HepG2 (cell line): ENCODE measurements around the gene WBP1. TPM values are rescaled to one million over a fixed set of nuclear protein-coding genes. Genes with fewer than 3 reads are reported as not detected.
A peak's percentile ranks its signal among the peaks of the same experiment; 100 is the strongest.

Source experiments
- BRF2 ChIP-seq: sonication (generic); formaldehyde crosslinking; IDR thresholded peaks from 2 replicates; pipeline ENCODE4 v1.8.1; 2022; ENCODE audit warnings: mild to moderate bottlenecking, missing genetic modification reagents
- FOXM1 ChIP-seq: sonication (generic); formaldehyde crosslinking; IDR thresholded peaks from 2 replicates; pipeline ENCODE4 v1.5.0; 2020; ENCODE audit warnings: missing genetic modification reagents
- FOXP4 ChIP-seq: sonication (generic); formaldehyde crosslinking; IDR thresholded peaks from 2 replicates; pipeline ENCODE4 v1.4.0; 2020; ENCODE audit warnings: missing genetic modification reagents
- HIC2 ChIP-seq: sonication (generic); formaldehyde crosslinking; IDR thresholded peaks from 2 replicates; pipeline ENCODE4 v1.9.0; 2022; ENCODE audit warnings: low read depth, missing genetic modification reagents
- POLR2AphosphoS2 ChIP-seq: IDR thresholded peaks from 2 replicates; pipeline ENCODE4 v1.6.1; 2011; ENCODE audit warnings: low read depth, low read length, improper control_type of control experiment
- RELA ChIP-seq: sonication (generic); formaldehyde crosslinking; IDR thresholded peaks from 2 replicates; pipeline ENCODE4 v1.4.0; 2020; ENCODE audit warnings: missing genetic modification reagents
- TIGD3 ChIP-seq: sonication (generic); formaldehyde crosslinking; IDR thresholded peaks from 2 replicates; pipeline ENCODE4 v1.5.1; 2020; ENCODE audit warnings: mild to moderate bottlenecking, missing genetic modification reagents, borderline replicate concordance
- ZBTB40 ChIP-seq, 2 experiments: fragments of 450-650 bp in 1 of 2; sonication (generic) in 1 of 2; formaldehyde crosslinking in 1 of 2; IDR thresholded peaks; 2 replicates each; pipeline versions ENCODE4 v1.6.1 to v1.8.0; 2016 to 2022; ENCODE audit warnings: antibody characterized with exemption in 1 of 2, mild to moderate bottlenecking in 1 of 2, missing genetic modification reagents in 1 of 2
- ZNF20 ChIP-seq: sonication (generic); formaldehyde crosslinking; IDR thresholded peaks from 2 replicates; pipeline ENCODE4 v1.4.0; 2020; ENCODE audit warnings: mild to moderate bottlenecking, moderate library complexity, missing genetic modification reagents
- ZNF432 ChIP-seq: sonication (generic); formaldehyde crosslinking; IDR thresholded peaks from 2 replicates; pipeline ENCODE4 v1.5.0; 2020; ENCODE audit warnings: missing genetic modification reagents, mild to moderate bottlenecking, borderline replicate concordance
- polyA plus RNA-seq, 8 experiments: library from polyadenylated mRNA; depleted of rRNA in 3 of 8; stranded (reverse) in 7 of 8; unstranded in 1 of 8; fragments of >200 nt; fragmentation: Illumina TruSeq in 4 of 8; extraction: Trizol in 4 of 8; gene quantifications; 2 replicates each; pipeline versions ENCODE4 v1.2.1 to v1.2.3, GENCODE V29; 2011 to 2016; ENCODE audit warnings: low read depth in 4 of 8, missing spikeins in 1 of 8, mixed read lengths in 1 of 8; ENCODE audit not compliant: insufficient read depth in 1 of 8
- total RNA-seq, 5 experiments: library from RNA; depleted of rRNA; stranded (reverse); fragments of >200 nt; fragmentation: Illumina TruSeq; extraction: Trizol; gene quantifications; 2 replicates each; pipeline ENCODE4 v1.2.3, GENCODE V29; 2016; ENCODE audit warnings: low read depth in 1 of 5

WBP1 gene
- total and polyA plus RNA-seq, 2 of the 13 experiments (the other 11 are each of a cell fraction or from before 2014, with no cell fraction given) = 38.8 to 85.7 TPM

GRCh38 chr2:74440378-74441169 is 17.7 kb upstream of the WBP1 start (continued):
- TF ChIP-seq BRF2 (CRISPR knock-in tag) (peak; percentile 84; the same call in 1 of the 2 replicates), POLR2AphosphoS2 (no peak), ZNF20 (peak; percentile 86; the same call in 1 of the 2 replicates), ZNF432 (CRISPR knock-in tag) (0 out of 2 replicates have a peak, but pooled peaks have one; percentile 22), TIGD3 (CRISPR knock-in tag) (no peak), FOXP4 (peak; percentile 69), ZBTB40 (IDR thresholded peaks at IDR 0.05) (no peak), ZBTB40 (CRISPR knock-in tag; IDR thresholded peaks at IDR 0.05) (peak; percentile 62; the same call in 1 of the 2 replicates), RELA (CRISPR knock-in tag) (no peak), HIC2 (peak; percentile 70; the same call in 1 of the 2 replicates), FOXM1 (0 out of 2 replicates have a peak, but pooled peaks have one; percentile 76)
